DMS53 treated with DMSO at 0.1 percent for 48 hours (cell line): ENCODE measurements around the gene LPCAT1.

Experiments
- DNase-seq: peaks from one replicate; lab custom pipeline; 2025; ENCODE audit not compliant: unreplicated experiment; lab: John Stamatoyannopoulos, UW

The LPCAT1 gene

DNA sequence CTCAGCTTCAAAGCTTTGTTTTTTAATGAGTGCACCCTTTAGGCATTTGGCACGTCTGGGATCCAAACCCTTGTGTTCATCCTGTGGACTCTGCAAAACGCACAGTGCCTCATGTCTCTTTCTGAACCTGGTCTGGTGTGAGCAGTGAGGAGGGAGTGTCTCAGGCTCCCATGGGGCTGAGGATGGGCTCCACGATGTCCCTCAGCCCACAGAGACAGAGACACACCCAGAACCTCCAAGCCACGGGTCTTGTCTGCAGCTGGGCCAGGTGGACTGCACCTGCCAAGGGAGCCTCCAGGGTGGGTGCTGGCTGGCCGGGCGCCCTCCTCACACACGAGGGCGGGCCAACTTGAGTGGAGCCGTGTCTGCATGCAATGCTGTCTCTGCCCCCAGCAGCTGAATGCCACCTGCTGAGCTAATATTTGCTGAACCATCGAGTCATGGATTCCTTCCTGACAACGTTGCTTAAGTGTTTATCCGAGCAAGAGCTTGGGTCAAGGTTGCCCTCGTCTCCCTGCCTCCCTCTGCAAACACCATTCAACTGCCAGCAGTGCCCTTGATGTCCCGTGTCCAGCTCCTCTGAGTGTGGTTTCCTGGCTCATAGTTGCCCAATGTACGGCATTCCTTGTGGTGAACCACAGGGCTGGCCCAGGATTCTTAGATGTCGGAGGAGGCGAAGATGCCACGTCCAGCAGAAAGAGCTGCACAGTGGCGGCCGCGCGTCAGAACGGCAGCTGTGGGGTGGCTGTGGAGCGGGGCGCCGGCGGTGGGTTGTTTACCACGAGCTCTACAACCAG, 31.4 kb upstream of the LPCAT1 start:
- DNase-seq, result peak; percentile 100

- DNase-seq, result peak; percentile 78
These were observed 30.7 kb upstream of the LPCAT1 start for GRCh38 chr5:1554410-1554967.

DNA sequence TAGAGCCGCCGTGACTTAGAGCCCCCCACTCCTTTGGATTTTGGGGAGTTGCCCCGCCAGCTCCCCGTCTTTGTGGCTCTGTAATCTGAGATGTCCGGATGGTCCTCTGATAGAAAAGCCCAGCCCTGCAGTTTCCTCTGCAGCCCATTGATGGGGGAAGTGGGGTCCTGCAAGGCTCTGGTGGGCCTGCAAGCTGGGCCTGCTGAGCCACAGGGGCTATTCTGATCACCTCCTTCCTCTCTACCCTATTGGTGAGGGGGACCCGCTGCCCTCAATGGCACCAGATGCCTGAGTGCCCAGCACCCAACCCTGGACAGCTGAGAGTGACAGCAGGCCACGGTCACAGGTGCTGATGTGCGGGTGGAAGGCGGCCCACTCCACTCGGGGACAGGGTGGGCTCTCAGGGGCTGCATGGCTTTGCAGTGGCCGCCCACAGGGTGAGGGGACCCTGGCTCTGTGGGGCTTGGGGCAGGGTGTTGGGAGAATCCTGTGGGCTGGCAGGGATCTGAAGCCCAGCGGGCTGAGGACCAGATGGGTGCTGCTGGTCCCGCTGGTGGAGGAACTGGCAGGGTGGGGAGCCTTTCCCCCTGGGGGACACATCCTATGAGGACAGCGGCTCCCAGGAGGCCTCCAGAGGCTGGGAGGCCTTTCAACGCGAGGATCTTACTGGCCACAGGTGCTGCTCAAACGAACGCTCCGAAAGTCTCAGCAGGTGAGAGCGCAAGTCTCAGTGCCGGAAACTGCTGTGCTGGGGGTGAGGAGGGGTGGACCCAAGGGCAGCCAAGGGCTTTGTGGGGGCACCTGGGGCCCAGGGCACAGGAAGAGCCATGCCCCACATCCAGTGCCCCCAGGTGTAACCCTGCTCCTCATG, 30.0 kb upstream of the LPCAT1 start:
- peak; percentile 78 for DNase-seq

GRCh38 chr5:1552521-1553255, 28.9 kb upstream of the LPCAT1 start:
- peak; percentile 68 for DNase-seq

- peak; percentile 70 for DNase-seq
These were observed 27.9 kb upstream of the LPCAT1 start for GRCh38 chr5:1551426-1552301.

GRCh38 chr5:1550287-1551076, 26.7 kb upstream of the LPCAT1 start:
- peak; percentile 56 for DNase-seq

DNA sequence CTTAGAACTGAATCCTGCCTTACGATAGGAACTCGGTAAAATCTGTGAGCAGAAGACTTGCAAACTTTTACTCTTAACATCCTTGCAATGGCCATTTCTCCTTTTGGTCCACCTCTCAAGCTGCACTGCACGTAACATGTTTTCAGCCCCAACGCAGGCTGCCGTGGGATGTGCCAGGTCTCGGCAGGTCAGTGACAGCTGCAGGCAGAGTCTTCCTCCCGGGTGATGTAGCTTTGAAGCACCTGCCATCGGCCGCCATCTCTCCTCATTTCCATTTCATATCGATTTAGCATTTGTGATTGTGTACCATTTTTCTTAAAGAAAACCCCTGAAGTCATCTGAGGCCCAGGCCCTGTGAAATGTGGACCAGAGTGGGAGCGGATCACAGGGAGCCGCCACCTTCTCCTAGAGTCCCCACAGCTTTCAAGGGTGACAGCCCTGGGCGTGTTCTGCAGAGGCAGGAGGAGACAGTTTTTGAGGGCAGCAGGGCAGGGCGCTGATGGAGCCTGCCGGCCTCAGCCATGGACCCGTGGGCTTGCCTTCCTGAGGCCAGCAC, 25.8 kb upstream of the LPCAT1 start:
- DNase-seq, result no peak

DNA sequence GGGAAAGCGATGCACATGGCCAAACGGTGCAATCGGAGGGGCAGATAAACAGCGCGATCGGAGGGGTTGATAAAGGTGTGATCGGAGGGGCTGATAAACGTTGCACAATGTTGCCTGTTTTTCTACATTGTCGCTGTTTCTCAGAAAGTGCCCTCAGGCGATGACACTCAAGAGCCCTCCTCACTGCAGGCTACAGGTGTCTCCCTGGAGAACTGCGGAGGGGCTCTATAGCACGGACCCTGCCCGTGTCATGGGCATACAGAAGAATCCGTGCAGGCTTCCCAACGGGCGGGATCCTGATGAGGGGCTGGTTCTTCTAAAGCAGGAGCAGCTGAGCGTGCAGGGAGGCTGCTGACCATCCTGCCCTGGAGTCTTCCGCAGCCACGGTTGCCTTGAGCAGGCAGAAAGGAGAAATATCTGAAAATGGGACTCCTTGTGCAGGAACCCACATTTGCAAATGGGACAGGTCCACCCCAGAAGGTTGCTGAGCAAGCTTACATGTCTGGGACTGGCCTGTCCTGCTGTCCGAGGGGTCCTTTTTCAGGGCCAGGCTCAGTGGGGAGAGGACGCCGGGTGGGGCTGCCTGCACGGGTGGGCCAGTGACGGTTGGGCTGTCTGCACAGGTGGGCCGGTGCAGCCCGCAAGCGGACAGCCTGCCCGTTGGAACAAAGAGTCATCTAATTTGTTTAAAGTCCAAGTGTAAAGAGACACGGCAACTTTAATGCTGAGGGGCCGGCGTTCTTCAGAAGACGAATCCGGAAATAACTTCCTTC, 25.1 kb upstream of the LPCAT1 start:
- no peak for DNase-seq

- no peak for DNase-seq
These were observed 23.9 kb upstream of the LPCAT1 start for GRCh38 chr5:1547655-1548054.

DNA sequence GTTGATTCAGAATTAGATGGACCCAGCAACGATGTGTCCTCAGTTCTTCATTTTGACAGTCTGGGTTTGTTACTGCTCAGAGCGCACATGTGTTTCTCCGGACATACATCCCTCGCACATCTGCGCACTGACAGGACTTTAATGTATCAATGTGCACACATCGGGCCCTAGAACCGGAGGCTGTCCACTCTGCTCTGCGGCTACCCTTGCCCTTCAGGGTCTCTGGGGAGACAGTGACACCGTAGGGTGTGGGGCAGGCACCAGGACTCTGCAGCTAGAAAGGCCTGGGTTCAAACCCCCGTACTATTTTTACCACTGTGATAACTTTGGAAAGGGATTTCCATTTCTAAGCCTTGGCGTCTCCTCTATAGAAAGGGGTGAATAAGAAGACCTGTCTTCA, 23.5 kb upstream of the LPCAT1 start:
- DNase-seq, result no peak

DNA sequence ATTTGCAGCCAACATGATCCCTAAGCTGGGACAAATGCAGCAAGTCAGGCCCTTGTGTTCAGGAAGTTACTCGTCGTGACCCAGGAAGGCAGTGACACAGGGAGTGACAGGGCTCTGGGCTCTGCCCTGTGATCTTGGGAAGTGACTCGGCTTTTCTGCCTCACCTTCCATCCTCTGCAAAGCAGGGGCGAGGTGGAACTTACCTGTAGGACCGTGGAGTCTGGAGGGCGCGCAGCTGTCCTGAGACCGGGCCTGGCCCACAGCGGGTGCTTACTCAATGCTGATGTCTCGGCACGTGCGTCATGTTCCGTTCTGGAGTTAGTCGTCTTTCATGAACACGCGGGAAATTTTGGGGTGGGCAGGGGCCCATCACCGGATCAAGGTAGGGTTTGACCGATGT, 22.8 kb upstream of the LPCAT1 start:
- DNase-seq, result no peak

DNA sequence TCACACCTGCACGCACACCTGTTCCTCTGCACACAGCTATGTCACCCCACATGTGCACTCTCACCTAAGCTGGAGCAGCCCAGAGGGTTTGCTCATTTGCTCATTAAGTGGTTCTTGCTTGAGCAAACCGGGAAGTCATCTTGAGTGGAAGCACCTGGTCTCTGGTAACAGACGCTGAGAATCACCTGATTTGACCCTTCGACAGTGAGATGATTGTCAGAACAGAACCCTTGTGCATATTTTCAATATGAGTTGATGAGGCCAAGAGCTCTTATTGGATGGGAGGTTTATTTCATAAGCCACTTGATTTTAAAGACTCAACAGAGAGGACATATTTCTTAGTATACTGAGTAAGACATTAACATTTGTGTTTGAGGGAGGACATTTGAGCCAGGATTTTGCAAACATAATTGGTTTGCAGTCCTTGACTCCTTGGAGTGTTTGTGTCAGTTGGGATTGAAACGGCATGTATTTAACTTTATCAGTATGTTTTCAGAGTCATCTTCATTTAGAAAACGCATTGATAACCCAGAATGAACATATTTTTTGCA, 22.1 kb upstream of the LPCAT1 start:
- peak; percentile 99 for DNase-seq

DNA sequence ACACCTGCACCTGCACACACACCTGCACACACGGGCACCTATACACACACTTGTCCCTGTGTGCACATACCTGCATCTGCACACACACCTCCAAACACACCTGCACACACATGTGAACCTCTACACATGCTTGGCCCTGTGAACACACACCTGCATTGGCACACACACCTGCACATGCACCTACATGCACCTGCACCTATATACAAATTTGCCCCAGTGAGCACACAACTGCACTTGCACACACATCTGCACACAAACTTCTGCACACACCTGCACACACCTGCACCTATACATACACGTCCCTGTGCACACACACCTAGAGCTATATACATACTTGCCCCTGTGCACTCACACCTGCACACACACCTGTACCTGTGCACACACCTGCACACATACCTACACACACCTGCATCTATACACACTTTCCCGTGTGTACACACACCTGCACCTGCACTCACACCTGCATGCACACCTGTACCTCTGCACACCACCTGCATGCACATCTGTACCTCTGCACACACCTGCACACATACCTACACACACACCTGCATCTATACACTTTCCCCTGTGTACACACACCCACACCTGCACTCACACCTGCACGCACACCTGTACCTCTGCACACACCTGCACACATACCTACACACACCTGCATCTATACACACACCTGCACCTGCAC, 21.5 kb upstream of the LPCAT1 start:
- no peak for DNase-seq

DNA sequence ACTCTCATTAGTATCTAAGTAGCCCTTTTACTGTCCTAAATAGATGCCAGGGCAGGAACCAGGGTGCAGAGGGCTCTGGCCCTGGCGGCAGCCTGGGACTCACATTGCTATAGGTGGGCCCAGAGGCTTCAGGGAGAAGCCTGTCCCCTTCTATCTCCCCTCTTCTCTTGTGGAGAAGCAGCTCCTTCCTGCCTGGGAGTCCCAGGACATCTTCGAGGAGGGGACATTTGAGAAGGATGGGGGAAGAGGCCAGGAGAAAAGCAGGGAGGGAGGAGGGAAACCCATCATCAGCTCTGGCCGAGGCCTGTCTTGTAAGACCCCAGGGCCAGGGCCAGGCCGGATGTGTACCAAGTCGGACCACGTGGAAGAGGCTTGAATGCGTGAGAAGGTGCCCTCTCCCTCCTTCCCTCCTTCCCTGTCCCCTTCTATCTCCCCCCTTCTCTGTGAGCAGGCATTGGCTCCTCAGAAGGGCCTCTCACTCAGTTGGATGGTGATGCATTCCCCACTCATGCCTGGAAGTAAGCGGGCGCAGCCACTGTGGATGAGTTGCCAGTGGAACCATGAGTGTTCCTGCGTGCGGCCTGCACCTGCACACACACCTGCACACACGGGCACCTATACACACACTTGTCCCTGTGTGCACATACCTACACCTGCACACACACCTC, 20.7 kb upstream of the LPCAT1 start:
- DNase-seq, result no peak

DNA sequence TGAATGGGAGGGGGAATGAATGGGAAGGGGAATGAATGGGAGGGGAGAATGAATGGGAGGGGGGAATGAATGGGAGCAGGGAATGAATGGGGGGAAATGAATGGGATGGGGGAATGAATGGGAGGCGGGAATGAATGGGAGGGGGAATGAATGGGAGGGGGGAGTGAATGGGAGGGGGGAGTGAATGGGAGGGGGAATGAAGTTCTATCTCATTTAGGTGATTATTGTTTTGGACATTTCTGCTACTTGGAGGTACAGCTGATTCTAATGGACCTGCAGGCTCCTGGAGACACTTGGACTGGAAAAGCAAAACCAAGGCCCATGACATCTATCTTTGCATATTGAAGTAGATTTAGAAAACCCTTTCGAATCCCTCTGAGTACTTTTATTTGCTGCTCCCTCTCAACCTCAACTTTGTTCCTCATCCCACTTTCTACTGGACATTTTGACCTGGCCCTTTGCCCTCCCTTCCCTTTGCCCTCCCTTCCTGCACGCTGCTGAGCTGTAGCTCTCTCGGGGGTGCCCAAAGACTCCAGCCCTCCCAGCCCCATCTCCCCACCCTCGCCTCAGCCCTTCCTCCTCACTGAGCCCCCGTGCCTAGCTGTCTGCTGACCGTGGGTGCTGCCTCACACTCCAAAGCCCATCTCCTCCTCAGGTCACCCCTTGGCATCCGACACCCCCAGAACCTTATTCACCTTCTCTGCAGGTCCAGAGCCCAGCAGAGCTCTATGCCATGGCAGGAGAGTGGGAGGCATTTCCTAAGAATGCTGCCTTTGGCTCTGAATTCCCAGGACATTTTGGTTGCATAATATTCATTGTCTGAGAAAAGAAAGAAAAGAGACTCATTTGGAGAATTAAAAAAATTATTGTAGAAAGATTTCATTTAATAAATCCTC, 19.9 kb upstream of the LPCAT1 start:
- no peak for DNase-seq

- DNase-seq, result no peak
These were observed 19.0 kb upstream of the LPCAT1 start for GRCh38 chr5:1542781-1543180.
